ENCODE data around the gene RGS6.

Gene RGS6

DNA sequence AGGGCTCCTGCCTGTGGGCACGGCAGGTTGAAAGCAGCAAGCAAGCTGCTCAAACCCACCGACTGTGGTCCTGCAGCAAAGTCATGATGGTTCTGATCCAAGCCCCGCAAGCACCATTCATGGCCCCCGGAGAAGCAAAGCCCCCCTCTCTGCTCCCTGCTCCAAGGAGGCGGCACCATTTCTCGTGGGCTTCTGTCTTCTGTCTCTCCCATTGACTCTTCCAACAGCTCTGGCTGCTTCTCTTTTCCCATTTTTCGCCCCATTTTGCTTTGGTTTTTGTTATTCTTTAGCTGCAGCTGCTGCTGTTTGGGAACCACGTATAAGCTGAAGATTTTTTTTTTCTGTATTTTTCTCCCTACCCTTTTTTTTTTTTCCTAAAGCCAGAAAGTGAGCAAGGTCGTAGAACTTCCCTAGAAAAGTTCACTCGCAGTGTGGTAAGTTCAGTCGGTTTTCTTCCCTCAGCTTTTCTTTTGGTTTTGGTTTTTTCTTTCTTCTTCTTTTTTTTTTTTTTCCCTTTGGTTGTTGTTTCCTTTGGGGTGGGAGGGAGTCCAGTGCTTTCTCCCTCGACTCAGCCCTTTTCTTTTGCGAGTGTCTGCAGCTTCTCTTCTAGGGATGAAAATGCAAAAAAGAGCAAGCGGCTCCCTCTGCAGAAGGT, 607.6 kb downstream of the RGS6 start:
- DNase-seq: no peak

DNA sequence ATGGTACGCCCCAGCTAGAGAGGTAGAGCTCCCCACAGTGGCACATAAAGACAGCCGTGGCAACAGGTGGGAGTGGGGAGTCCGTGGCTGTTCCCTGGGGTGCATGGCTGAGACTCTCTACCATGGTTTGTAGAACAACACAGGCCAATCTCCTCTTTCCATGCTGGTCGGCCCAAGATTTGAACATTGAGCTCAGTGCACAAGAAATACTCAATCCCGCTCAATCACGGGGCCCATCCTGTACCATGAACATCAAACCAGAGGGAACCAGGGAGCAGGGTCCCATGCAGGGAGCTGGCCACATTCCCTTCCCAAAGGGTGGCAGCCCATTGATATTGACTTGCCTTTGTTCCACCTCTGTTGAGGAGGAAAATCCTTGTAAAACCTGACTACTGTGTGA, 608.6 kb downstream of the RGS6 start:
- DNase-seq: no peak

DNA sequence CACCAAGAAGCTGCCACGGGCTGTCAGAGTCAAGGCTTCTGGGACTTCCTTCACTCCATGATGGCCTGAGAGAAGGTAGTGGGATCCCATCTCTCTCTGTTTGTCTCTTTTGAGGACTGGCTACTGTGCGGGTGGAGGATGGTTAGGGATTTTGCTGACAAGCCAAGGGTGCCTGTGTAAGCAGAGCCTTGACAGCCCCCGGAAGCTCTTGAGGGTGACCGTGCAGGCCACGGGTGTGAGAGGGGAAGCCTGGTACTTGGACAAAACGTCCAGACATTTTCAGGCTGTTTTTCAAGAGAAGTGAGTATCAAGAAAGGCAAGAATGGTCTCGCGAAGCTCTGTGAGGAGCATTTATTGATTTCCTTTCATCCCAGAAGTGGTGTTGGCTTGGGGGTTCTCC, 609.3 kb downstream of the RGS6 start:
- DNase-seq: no peak

DNA sequence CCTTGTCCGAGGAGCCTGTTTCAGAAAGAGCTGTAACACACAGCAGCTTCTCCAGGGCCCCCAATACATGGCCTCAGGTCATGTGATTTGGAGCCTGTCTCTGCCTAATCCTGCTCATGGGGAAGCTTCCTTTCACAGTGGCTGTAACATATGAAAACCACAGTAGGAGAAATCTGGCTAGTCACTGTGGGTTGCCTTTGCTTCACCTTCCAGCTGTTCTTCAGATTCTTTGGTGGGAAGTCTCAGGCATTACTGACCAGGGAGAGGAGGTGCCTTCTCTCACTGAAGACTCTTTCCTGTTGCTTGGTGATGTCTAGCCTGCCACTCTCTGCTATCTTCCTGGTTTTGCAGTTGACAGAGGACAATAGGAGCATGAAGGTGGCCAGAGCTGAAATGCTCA, 611.1 kb downstream of the RGS6 start:
- DNase-seq: no peak

DNA sequence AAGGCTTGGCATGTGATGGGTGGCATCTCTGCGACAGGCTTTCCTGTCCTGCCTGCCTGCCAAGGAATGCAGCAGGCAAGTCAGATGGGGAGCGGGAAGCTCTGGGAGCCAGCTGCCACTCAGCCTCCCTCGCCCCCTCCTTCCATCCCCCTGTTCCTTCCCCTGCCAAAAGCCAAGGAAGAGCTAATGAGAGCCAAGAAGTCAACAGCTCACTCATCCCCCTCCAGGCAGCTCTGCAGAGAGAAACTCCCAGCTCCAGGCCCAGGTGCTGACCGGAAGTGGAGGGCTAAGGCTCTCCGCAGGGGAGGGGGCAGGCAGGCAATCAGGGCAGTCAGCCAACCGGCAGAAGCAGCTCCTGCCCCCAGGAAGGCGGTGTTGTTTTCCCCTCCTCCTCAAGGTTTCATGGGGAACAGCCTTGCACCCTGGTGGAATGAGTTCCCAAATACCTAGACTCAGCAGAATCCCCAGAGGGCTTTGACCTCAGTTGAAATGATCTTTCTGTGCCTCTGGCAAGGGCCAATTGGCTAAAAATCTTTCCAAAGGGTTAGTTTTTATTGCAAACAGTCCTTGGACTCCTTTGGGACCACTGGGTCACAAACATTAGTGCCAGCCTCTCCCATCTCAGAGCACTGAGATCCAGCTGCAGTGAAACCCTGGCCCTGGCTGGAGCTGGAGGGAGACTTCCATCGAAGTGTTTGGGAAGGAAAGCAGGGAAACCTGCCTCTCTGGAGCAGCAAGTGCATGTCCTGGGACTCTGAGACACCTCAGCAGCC, 612.6 kb downstream of the RGS6 start:
- no peak for DNase-seq

DNA sequence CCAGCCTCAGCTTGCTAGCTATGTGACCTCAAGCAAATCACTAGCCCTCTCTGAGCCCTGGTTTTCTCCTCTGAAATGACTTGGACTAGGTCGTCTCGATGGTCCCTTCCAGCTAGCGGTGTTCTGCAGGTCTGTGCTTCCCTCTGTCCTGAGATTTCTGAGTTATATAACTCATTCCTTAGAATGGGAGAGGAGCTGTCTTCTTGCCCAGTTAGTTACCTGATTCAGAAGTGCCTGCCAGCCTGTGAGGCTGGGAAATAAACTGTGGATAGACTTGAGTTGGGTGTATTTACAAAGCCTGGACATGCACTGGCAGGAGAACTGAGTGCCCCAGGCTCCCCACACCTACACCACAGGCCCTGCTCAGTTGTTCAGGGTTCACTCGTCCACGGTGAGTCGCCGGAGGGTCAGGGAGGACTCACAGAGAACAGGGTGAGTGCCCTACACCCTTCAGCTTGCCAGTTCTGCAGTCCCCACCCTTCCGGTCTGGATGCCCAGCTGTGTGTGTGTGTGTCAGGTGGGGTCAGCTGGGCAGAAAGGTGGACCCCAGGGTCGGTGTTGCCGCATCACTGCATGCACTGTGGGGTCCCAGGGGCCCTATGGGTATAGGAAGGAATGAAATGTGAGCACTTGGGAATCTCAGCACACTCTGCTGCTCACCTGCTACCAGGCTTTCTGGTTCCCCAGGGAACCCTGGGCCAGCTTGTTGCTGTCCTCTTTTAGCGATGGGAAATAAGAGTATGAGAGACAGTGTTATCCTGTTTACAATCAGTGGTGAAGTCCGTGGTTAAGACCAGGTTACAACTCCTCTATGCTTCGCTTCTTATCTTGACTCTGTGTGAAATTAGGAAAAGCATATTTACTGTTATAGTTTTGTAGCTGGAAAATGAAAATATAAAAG, 613.4 kb downstream of the RGS6 start:
- no peak for DNase-seq

DNA sequence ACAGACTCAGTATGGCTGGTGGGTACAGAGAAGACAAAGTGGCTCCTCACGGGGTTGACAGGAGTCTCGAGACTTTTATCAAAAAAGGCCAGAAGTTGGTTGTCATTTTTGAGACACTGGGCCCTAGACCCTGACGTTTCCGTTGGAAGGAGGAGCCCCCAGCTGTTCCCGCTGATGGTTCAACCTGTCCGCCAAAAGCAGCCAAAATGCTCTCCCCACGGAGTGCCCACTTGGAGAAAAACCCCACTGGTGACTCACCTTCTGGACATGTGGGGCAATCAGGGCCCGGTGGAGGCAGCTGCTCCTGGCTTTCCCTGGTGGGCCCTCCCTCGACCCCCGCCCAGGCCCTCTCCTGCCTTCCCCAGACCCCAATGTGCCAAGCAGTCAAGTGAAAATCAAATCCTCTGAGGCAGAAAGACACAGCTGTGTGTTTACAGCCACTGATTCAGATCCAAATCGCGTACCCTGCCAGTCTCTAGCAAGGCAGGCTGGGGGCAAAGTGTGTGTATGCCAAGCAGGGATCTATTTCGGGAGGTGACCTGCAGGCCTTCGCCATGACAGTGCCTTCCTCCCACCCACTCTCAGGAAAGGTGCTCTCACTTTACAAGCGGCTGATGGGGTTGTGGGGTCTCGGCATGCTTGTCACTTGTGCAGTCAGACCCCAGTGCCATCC, 614.3 kb downstream of the RGS6 start:
- no peak for DNase-seq

DNA sequence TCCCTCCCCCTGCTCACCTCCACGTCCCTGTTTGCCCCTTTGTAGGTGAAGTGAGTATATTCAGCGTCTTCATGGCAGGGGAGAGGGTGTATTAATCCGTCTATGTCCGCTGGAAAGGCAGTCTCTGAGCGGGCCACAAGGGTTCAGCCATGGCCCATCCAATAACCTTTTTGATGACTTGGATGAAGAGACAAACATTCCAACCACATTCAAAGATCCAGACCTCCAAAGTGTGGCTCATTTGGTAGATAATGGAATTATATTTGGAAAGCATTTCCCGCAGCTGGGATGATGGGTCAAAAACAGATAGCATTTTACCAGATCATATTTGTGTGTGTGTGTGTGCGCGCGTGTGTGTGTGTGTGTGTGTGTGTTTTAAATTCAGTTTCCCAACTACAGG, 615.8 kb downstream of the RGS6 start:
- DNase-seq: no peak

DNA sequence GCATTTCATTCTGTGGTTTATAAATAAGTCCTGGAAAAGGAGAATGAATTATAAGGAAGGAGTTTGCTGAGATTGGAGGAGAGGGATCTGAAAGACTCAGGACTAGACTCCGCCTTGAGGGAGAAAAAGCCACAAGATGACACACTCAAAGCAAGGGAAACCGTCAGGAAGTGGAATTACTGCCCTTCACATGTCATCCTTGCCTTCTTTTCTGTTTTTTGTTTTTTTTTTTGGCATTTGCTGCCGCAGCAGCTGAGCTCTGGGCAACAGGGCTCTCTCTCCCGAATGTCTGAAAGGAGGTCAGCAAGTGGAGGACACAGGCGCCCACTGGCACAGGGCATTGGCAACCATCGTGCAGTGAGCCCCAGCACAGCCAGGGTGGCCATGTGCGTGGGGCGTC, 616.8 kb downstream of the RGS6 start:
- DNase-seq: no peak

DNA sequence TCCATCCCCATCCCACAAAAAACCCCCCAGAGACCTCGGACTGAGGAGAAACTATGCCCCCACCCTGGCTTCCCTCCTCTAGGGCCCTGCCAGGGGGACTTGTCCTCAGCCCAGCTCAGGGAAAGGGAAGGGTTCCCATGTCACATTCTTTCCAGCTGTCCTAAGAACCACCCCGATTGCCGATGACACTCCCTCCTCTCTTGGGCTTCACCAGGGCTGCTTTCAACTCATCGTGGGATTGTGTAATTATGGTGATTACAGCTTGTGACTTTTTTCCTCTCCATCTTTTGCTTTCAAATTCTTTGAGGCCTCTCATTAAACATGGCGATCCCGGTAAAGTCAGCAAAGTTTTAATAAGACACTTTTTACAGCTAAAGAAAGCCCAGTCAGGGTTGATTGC, 617.6 kb downstream of the RGS6 start:
- no peak for DNase-seq

DNA sequence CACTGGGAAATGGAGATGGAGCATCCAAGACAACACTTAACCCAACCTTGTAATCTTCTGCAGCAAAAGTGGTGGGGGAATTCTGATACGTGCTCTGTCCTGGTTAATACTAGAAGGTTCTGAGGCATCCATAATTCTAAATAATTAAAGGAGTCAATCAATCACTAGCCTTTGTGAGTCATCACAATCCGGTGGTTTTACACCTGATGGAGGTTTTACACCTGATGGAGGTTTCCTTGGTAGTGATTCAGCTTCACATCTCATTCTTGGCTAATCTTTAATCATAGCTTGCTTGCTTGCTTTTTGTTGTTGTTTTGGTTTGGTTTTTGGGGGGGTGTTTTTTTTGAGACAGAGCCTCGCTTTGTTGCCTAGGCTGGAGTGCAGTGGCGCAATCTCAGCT, 618.3 kb downstream of the RGS6 start:
- DNase-seq: no peak

DNA sequence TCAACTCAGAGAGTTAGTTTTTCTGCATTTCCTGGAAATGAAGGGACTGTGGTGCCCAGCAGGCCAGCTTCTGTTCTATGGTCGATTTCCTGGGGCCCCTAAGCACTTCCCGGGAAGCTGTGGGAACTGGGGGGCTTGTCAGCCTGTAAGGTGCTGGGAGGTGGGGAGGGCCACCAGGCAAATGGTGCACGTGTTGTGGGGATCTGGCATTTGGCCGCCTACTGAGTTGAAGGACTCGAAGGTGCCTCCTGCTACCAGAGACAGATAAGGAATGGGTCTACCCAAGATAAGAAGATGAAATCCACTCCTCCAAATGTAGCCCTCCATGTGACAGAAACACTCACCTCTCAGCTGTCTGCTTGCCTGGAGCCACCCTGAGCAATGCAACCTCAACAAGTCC, 620.0 kb downstream of the RGS6 start:
- no peak for DNase-seq

DNA sequence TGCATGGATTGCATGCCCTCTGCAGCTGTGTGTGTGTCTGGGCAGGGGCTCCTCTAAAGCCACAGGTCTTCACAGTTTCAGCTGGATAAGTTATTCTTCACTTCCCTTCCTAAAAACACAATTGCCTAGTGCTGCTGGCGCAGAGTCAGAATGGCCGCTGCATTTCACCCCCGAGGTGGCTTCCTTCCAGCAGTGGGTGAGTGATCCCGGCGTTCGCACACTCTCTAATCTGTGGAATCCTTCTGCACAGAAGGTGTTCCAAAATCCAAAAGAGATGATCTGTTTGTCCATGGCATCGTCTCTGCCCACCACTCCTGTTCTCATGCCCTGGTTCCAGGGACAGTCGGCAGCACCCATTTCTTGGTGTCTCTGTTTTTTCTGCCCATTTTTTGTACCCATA, 620.9 kb downstream of the RGS6 start:
- no peak for DNase-seq

DNA sequence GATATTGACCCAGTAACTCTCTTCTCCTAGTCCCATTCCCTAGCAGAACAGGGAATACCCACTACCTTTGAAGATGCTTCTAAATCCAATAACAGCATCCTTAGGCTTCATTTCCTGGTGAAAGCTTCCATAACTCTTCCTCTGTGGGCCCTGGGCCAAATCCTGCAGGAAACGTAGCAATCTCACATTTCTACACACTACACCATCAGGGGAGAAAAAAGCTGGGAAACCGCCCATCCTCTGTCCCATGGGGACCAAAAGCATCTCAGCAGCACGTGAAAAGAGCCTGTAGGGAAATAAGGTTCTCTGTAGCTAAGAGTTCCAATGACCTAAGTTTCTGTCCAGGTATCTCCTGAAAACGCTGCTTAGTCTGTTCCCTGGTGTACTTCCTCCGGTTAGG, 621.4 kb downstream of the RGS6 start:
- DNase-seq: no peak

DNA sequence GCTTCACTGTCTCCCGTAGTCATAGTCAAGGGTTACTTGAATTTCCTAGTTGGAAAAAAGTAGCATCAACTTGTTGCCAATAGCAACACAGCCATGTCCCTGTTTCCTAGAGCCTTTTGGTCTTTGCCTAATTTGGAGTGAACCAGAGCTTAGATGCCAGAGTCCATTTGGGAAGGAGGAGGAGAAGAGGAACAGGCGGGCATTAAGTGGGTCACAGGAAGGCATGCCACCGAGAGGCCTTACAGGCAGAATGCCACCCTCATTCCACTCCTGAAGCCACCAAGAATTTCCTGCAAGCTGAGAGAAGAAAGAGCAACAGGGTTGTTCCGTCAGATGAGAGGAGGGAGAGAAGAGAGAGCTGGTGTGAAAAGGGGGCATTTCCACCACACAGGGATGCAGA, 622.2 kb downstream of the RGS6 start:
- DNase-seq: no peak

DNA sequence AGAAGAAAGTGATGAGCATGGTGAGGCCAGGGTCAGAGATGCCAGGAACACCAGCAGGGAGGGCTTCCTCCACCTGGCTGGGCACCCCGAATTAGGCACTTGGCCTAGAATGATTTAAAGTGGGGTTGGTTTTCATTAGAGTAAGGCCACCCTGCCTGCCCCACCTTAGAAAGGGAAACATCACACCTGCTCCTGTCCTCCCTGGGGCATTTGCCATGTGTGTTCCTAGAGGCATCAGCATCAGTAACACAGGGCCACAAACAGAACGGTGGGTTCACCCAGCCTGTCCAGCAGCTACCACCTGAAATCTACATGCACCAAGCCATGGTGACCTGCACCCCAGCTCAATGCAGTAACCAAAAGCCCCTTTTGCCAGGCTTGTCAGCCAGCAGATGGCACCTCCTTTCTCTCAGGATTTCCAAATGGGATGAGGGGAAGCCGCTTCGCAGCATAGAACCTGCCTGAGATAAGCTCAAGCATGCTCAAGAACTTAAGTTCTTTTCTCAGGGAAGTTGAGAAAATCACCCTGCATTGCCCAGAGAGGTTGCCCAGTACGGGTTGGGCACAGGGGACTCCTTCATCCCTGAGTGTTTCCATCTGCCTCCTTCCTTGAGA, 622.9 kb downstream of the RGS6 start:
- no peak for DNase-seq

DNA sequence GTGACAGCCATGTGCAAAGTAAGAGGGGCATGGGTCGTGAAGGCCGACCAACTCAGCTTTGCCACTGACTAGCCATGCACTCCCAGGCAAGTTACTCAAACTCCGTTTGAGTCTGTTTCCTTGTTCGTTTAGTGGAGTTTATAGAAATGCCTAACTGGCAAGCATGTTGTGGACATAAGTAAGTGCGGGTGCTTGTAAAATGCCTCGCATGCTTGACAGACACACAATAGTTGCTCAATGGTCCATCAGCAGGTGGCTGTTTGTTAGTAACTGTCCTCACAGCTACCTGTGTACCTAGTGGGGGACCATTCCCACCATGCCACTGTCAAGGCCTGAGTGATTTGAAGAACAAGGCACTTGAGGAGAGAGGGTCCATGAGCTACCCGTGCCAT, 623.4 kb downstream of the RGS6 start:
- DNase-seq: no peak

DNA sequence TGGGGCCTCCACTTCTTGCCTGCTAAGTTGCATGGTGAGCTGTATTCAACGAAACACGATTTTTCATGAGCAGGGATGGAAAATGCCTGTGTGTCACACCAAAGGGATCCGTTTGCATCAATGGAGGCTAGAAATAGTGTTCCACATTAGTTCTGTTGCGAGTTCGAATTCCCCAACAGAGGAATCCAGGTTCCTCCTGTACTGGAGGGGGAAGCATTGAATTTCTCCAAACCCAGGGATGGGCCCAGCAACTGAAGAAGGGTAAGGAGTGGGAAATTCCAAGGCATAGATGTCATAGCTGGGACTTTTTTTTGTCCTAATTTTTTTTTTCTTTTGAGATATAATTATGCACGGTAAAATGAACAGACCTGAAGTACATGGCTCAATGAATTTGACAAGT, 625.4 kb downstream of the RGS6 start:
- DNase-seq: no peak

DNA sequence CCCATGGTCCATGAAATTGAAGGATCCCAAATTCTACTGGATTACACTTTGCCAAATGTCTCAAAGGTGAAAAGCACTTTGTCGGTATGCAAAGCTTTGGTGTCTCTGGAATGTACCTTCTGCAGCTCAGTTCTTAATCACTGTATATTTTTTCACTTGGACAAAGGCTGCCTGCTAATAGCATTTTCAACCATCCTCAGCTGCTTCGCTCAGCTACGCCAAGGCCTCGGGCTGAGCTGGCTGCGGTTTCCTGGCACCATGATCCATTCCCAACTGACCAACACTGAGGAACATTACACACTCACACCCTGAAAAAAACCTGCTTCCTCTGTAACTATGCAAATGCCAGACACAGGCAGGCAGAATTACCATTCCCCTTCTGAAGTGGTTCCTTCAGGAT, 626.5 kb downstream of the RGS6 start:
- DNase-seq: no peak

DNA sequence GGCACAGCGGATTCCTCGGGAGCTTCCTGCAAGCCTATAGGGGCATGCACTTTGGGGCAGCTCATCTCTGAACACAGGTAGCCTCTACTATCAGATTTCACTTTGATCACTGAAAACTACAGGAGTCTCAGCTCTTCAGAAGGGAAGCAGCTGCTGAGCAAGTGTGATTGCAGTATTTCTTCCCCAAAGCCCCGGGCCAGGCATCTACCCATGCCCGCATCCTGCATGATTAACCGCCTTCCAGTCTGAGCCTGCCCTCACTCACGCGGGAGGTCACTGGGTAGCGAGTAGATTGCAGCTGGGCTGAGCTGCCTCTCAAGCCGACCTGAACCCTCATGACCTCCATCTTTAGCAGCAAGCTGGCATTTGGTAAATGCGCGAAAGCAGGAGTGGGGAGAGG, 627.0 kb downstream of the RGS6 start:
- no peak for DNase-seq

DNA sequence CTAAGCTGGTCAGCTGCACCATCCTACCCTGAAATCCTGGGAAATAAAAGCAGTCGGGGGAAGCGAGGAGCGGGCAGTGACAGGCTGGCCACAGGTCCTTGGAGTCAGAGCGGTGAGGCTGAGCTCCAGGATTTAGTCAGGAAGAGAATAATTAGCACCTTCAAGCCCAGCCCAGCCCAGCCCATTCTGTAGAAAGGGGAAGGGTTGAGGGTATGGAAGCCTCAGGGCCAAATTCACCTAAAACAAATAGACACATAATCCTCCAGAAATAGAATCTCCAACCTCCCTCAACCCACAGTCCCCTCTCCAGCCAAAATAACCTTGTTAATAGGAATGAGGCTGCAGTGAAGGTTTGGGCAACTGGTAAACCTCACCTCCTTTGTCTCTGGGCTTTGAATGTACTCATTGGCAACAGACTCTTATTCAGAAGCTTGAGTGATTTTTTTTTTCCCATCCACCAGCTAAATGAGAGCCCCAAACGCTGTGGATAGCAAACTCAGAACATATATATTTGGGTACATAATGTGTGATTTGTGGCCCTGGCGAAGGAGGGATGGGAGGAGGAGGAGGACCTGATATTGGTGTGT, 627.5 kb downstream of the RGS6 start:
- DNase-seq: no peak

DNA sequence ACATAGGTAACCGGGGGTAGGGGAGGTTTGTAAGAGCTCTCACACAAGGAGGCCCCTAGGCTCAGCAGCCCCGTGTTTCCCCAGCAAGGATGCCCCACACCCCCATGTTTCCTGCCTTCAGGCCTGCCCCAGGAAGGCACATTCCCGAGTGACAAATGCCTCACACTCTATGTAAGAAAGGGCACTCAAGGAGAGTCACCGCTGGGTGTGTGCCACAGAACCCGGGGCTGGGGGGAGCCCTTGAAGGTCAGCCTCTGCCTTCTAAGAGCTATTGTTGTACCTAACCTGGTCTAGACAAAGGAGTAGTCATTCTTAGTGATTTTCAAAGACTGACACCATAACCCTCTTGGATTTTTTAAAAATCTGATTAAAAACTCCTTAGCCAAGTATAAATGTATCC, 628.1 kb downstream of the RGS6 start:
- DNase-seq: no peak

Measured in stimulated activated CD4-positive, alpha-beta T cell treated with anti-CD3 and anti-CD28 coated beads, Interleukin-2, amount 100 ng/mL, for 48 hours (primary cell).